Measurements from ENCODE around the gene C12orf76. TPM values are rescaled to one million over a fixed set of nuclear protein-coding genes. Genes with fewer than 3 reads are reported as not detected.

Gene C12orf76
- total and polyA plus RNA-seq, 2 experiments from 2014 or later = 14.3 to 14.5 TPM

DNA sequence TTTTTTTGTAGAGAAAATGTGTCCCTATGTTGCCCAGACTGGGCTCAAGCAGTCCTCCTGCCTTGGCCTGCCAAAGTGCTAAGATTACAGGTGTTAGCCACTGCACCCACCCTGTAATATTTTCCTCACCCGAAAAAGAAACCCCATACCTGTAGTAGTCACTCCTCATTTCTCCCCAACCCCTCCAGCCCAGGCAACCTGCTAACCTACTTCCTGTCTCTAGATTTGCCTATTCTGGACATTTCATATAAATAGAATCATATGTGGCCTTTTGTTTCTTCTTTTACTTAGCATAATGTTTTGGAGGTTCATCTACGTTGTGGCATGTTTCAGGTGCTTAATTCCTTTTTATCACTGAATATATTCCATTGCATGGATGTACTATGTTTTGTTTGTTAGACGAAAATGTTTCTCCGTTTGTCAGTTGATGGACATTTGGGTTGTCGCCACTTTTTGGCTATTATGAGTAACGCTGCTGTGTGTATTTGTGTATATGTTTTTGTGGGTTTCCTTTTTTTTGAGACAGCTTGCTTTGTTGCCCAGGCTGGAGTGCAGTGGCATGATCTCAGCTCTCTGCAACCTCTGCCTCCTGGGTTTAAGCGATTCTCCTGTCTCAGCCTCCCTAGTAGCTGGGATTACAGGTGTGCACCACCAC is 42.9 kb downstream of the C12orf76 start:
- TF ChIP-seq, protein P1, sequence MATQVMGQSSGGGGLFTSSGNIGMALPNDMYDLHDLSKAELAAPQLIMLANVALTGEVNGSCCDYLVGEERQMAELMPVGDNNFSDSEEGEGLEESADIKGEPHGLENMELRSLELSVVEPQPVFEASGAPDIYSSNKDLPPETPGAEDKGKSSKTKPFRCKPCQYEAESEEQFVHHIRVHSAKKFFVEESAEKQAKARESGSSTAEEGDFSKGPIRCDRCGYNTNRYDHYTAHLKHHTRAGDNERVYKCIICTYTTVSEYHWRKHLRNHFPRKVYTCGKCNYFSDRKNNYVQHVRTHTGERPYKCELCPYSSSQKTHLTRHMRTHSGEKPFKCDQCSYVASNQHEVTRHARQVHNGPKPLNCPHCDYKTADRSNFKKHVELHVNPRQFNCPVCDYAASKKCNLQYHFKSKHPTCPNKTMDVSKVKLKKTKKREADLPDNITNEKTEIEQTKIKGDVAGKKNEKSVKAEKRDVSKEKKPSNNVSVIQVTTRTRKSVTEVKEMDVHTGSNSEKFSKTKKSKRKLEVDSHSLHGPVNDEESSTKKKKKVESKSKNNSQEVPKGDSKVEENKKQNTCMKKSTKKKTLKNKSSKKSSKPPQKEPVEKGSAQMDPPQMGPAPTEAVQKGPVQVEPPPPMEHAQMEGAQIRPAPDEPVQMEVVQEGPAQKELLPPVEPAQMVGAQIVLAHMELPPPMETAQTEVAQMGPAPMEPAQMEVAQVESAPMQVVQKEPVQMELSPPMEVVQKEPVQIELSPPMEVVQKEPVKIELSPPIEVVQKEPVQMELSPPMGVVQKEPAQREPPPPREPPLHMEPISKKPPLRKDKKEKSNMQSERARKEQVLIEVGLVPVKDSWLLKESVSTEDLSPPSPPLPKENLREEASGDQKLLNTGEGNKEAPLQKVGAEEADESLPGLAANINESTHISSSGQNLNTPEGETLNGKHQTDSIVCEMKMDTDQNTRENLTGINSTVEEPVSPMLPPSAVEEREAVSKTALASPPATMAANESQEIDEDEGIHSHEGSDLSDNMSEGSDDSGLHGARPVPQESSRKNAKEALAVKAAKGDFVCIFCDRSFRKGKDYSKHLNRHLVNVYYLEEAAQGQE (IDR thresholded peaks at IDR 0.05; ENCODE audit: unreplicated experiment) = no peak
- TF ChIP-seq, protein P2, sequence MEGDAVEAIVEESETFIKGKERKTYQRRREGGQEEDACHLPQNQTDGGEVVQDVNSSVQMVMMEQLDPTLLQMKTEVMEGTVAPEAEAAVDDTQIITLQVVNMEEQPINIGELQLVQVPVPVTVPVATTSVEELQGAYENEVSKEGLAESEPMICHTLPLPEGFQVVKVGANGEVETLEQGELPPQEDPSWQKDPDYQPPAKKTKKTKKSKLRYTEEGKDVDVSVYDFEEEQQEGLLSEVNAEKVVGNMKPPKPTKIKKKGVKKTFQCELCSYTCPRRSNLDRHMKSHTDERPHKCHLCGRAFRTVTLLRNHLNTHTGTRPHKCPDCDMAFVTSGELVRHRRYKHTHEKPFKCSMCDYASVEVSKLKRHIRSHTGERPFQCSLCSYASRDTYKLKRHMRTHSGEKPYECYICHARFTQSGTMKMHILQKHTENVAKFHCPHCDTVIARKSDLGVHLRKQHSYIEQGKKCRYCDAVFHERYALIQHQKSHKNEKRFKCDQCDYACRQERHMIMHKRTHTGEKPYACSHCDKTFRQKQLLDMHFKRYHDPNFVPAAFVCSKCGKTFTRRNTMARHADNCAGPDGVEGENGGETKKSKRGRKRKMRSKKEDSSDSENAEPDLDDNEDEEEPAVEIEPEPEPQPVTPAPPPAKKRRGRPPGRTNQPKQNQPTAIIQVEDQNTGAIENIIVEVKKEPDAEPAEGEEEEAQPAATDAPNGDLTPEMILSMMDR (conservative IDR thresholded peaks at IDR 0.05; ENCODE audit: low read depth in 2 of 2) = no peak
- TF ChIP-seq EZH2 (IDR thresholded peaks at IDR 0.05; ENCODE audit: low read depth, unreplicated experiment) = no peak
- TF ChIP-seq ZNF114 (CRISPR knock-in tag; IDR thresholded peaks at IDR 0.05) = no peak
- TF ChIP-seq CREB1 (CRISPR knock-in tag; IDR thresholded peaks at IDR 0.05; ENCODE audit: low read depth) = no peak
- TF ChIP-seq, protein P3, sequence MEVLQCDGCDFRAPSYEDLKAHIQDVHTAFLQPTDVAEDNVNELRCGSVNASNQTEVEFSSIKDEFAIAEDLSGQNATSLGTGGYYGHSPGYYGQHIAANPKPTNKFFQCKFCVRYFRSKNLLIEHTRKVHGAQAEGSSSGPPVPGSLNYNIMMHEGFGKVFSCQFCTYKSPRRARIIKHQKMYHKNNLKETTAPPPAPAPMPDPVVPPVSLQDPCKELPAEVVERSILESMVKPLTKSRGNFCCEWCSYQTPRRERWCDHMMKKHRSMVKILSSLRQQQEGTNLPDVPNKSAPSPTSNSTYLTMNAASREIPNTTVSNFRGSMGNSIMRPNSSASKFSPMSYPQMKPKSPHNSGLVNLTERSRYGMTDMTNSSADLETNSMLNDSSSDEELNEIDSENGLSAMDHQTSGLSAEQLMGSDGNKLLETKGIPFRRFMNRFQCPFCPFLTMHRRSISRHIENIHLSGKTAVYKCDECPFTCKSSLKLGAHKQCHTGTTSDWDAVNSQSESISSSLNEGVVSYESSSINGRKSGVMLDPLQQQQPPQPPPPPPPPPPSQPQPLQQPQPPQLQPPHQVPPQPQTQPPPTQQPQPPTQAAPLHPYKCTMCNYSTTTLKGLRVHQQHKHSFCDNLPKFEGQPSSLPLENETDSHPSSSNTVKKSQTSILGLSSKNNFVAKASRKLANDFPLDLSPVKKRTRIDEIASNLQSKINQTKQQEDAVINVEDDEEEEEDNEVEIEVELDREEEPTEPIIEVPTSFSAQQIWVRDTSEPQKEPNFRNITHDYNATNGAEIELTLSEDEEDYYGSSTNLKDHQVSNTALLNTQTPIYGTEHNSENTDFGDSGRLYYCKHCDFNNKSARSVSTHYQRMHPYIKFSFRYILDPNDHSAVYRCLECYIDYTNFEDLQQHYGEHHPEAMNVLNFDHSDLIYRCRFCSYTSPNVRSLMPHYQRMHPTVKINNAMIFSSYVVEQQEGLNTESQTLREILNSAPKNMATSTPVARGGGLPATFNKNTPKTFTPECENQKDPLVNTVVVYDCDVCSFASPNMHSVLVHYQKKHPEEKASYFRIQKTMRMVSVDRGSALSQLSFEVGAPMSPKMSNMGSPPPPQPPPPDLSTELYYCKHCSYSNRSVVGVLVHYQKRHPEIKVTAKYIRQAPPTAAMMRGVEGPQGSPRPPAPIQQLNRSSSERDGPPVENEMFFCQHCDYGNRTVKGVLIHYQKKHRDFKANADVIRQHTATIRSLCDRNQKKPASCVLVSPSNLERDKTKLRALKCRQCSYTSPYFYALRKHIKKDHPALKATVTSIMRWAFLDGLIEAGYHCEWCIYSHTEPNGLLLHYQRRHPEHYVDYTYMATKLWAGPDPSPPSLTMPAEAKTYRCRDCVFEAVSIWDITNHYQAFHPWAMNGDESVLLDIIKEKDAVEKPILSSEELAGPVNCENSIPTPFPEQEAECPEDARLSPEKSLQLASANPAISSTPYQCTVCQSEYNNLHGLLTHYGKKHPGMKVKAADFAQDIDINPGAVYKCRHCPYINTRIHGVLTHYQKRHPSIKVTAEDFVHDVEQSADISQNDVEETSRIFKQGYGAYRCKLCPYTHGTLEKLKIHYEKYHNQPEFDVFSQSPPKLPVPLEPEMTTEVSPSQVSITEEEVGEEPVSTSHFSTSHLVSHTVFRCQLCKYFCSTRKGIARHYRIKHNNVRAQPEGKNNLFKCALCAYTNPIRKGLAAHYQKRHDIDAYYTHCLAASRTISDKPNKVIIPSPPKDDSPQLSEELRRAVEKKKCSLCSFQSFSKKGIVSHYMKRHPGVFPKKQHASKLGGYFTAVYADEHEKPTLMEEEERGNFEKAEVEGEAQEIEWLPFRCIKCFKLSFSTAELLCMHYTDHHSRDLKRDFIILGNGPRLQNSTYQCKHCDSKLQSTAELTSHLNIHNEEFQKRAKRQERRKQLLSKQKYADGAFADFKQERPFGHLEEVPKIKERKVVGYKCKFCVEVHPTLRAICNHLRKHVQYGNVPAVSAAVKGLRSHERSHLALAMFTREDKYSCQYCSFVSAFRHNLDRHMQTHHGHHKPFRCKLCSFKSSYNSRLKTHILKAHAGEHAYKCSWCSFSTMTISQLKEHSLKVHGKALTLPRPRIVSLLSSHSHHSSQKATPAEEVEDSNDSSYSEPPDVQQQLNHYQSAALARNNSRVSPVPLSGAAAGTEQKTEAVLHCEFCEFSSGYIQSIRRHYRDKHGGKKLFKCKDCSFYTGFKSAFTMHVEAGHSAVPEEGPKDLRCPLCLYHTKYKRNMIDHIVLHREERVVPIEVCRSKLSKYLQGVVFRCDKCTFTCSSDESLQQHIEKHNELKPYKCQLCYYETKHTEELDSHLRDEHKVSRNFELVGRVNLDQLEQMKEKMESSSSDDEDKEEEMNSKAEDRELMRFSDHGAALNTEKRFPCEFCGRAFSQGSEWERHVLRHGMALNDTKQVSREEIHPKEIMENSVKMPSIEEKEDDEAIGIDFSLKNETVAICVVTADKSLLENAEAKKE (CRISPR knock-in tag; IDR thresholded peaks at IDR 0.05) = no peak
- TF ChIP-seq EZH2phosphoT487 (IDR thresholded peaks at IDR 0.05; ENCODE audit: unreplicated experiment) = no peak
- TF ChIP-seq JUNB (IDR thresholded peaks at IDR 0.05; ENCODE audit: unreplicated experiment) = no peak
- TF ChIP-seq POLR2AphosphoS5 (IDR thresholded peaks at IDR 0.05; ENCODE audit: low read depth) = no peak

More for the DNA sequence above, 42.9 kb downstream of the C12orf76 start:
- Histone ChIP-seq H3K4me2 (no peak overlapping the region), H3K36me3 (ENCODE audit: insufficient read depth) (no peaks in the 10 kb centered on the region), H3K4me3 (no peak overlapping the region), H3K9me2 (ENCODE audit: insufficient read depth) (no peaks in the 10 kb centered on the region), H3F3A (replicated peaks; ENCODE audit: low read depth) (no peaks in the 10 kb centered on the region), H3K79me2 (replicated peaks; ENCODE audit: insufficient read depth) (peaks cover 6% of the 10 kb centered on the region; the same call in 1 of the 2 replicates), H2AFZ (no peak overlapping the region), H3K4me1 (ENCODE audit: insufficient read depth) (peaks cover 3% of the 10 kb centered on the region; the same call in 1 of the 2 replicates), H3K27me3 (ENCODE audit: insufficient read depth) (peaks cover 11% of the 10 kb centered on the region), H3K27ac (ENCODE audit: low read depth) (no peak overlapping the region), H4K20me1 (replicated peaks; ENCODE audit: insufficient read depth) (peaks cover 5% of the 10 kb centered on the region; the same call in 1 of the 2 replicates)
- Mint-ChIP-seq H3K9me3 (no peaks in the 10 kb centered on the region), H3K4me1 (no peaks in the 10 kb centered on the region), H3K27ac (no peak overlapping the region), H3K27me3 (ENCODE audit: insufficient read depth, low read depth, poor library complexity) (peaks cover 6% of the 10 kb centered on the region), H3K4me3 (no peak overlapping the region), H3K36me3 (ENCODE audit: low read depth) (no peaks in the 10 kb centered on the region; the same call in 2 of the 3 replicates)
- DNase-seq (ENCODE audit: low spot score) = no peak
- ATAC-seq = no peak

Data from GM23338 (cell line).